Naive thymus-derived CD8-positive, alpha-beta T cell (primary cell): ENCODE measurements around the gene RAD51B. TPM values are rescaled to one million over a fixed set of nuclear protein-coding genes. Genes with fewer than 3 reads are reported as not detected.

Source experiments
- ATAC-seq, 2 donors: fragments of 150-1000 bp; cut with Tn5 transposase in 1 of 2; sonication (Bioruptor Pico), chemical (Tn5 transposase) in 1 of 2; 1 replicate in 1 of 2; 2 replicates in 1 of 2; pipeline ENCODE4 v1.10.0; 2021; ENCODE audit warnings: mild to moderate bottlenecking in 2 of 2, moderate library complexity in 2 of 2
- POLR2A ChIA-PET: fragments of 350-600 bp; sonication (Branson Sonifier 250); formaldehyde crosslinking; loops from one replicate; lab custom pipeline; 2021; ENCODE audit warnings: antibody characterized with exemption; lab: Charles Lee
- DNase-seq, 10 donors: peaks; one replicate each; pipeline versions ENCODE4 v3.0.0 to v3.0.0-alpha.2; 2020 to 2022
- H3K27ac Mint-ChIP-seq, 10 donors: one replicate each; pipeline ENCODE4 v1.8.0; 2020 to 2022; ENCODE audit warnings: mild to moderate bottlenecking in 10 of 10, mixed read lengths in 10 of 10, moderate library complexity in 4 of 10, inconsistent platforms in 1 of 10
- H3K27me3 Mint-ChIP-seq, 5 donors: one replicate each; pipeline ENCODE4 v1.8.0; 2021 to 2022; ENCODE audit warnings: mixed read lengths in 5 of 5
- H3K36me3 Mint-ChIP-seq, 3 donors: one replicate each; pipeline ENCODE4 v1.8.0; 2020 to 2022; ENCODE audit warnings: mixed read lengths in 3 of 3, mild to moderate bottlenecking in 2 of 3, inconsistent platforms in 1 of 3
- H3K4me1 Mint-ChIP-seq, 4 donors: one replicate each; pipeline ENCODE4 v1.8.0; 2021 to 2022; ENCODE audit warnings: mixed read lengths in 4 of 4
- H3K4me3 Mint-ChIP-seq, 10 donors: one replicate each; pipeline ENCODE4 v1.8.0; 2020 to 2022; ENCODE audit warnings: mild to moderate bottlenecking in 10 of 10, mixed read lengths in 10 of 10, moderate library complexity in 6 of 10, inconsistent platforms in 1 of 10
- H3K9me3 Mint-ChIP-seq, 9 donors: one replicate each; pipeline ENCODE4 v1.8.0; 2020 to 2022; ENCODE audit warnings: mixed read lengths in 9 of 9, mild to moderate bottlenecking in 3 of 9, inconsistent platforms in 1 of 9, moderate library complexity in 1 of 9
- polyA plus RNA-seq, 3 donors: library from polyadenylated mRNA; unstranded; fragments of 300-500 nt; fragmentation: Illumina TruSeq; gene quantifications; one replicate each; pipeline ENCODE4 v1.2.3, GENCODE V29; 2021
- total RNA-seq, 8 experiments: library from RNA in 2 of 8; stranded (reverse) in 2 of 8; gene quantifications; one replicate each; pipeline ENCODE4 v1.2.3 and lab custom pipeline; 2021 to 2026

Gene RAD51B
- total and polyA plus RNA-seq, 5 experiments from 2014 or later: 15.1 to 30.0 (median 26.4) TPM

DNA sequence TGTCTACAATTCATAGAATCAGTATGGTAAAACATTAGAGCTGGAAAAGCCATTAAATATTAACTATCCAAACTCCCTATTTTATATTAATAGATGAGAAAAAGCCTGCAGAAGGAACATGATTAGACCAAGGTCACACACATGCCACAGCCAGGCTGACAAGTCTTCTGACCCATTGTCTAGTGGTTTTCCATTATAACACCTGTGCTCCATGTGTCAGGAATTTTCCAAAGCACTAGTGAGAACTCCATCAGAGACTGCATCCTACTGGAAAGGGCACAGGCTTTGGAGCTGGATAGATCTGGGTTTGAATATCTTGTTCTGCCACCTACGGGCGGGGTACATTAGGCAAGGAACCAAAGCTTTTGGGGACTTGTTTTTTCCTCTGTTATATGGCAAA is 325.5 kb downstream of the RAD51B start:
- POLR2A ChIA-PET: no interaction called here
- no peaks in the 10 kb centered on the region for H3K27me3 Mint-ChIP-seq
- DNase-seq (no peak), ATAC-seq (no peak)
- peaks cover 0 to 23% (median 20%) of the 10 kb centered on the region in 3 donors for H3K36me3 Mint-ChIP-seq
- peaks cover 0 to 21% (median 9%) of the 10 kb centered on the region in 9 donors for H3K9me3 Mint-ChIP-seq
- no peak overlapping the region for H3K4me3 Mint-ChIP-seq
- H3K27ac Mint-ChIP-seq: no peak overlapping the region
- H3K4me1 Mint-ChIP-seq: peaks cover 14 to 26% (median 19%) of the 10 kb centered on the region in 4 donors

DNA sequence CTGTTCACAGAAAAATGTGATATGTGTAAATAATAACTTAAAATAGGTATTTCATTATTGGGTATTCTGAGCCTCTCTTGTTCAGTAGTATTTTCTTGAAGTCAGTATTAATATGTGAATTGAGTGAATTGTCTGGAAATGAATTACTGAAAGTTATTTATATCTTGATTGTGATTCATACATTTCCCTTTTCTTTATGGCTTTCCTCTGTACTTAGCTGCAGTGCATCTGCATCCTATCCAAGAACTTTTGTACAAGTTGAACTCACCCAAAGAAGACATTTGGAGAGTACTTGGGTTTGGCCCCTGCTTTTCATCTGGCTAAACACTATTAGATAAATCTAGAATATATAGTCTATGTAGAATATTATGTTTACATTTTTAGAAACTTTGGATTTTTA is 326.0 kb downstream of the RAD51B start:
- H3K36me3 Mint-ChIP-seq: peaks cover 0 to 25% (median 20%) of the 10 kb centered on the region in 3 donors
- DNase-seq (no peak), ATAC-seq (no peak)
- peaks cover 14 to 26% (median 19%) of the 10 kb centered on the region in 4 donors for H3K4me1 Mint-ChIP-seq
- H3K27ac Mint-ChIP-seq: no peak overlapping the region
- no peak overlapping the region for H3K4me3 Mint-ChIP-seq
- no peaks in the 10 kb centered on the region for H3K27me3 Mint-ChIP-seq
- peaks cover 0 to 25% (median 12%) of the 10 kb centered on the region in 9 donors for H3K9me3 Mint-ChIP-seq
- POLR2A ChIA-PET: no interaction called here

DNA sequence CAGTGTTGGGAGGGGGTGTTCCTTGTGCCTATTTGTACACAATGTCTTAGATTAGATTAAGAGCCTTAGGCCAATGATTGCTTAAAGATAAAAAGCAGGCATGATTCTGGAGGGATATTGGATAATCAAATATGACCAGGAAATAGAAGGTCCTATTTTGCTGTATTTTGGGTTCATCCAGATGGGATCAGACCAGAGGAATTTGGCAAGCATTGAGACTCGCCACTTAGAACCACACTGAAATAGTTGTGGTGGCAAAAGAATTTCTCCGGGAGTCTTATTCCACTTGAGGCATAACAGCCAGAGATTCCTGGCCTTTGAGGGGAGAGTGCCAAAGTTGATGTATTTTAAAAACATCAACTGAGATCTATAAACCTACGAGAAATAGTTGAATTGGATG is 327.2 kb downstream of the RAD51B start:
- no peak overlapping the region for H3K4me3 Mint-ChIP-seq
- peaks cover 0 to 31% (median 28%) of the 10 kb centered on the region in 3 donors for H3K36me3 Mint-ChIP-seq
- peaks cover 13 to 21% (median 18%) of the 10 kb centered on the region in 4 donors for H3K4me1 Mint-ChIP-seq
- H3K27me3 Mint-ChIP-seq: no peaks in the 10 kb centered on the region
- no peak overlapping the region for H3K27ac Mint-ChIP-seq
- DNase-seq (no peak), ATAC-seq (no peak)
- POLR2A ChIA-PET: no interaction called here
- H3K9me3 Mint-ChIP-seq: peaks cover 0 to 35% (median 17%) of the 10 kb centered on the region in 9 donors

DNA sequence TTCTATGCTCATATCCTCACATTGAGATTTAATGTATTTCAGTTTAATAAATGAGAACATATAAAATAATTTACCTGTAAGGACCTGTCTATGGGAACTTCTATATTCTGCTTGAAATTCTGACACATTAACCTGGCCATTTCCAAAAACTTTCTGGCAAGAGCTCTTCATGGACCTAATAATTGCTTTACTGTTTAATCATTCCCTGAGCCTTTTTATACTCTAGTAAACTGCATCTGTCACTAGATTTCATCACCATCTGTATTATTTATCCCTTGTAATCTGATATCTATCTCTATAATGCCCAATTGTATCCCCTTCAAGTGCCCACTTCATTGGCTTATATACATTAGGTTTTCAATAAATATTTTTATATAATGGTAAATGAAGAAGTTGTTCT is 327.7 kb downstream of the RAD51B start:
- DNase-seq: no peak
- H3K27ac Mint-ChIP-seq: no peak overlapping the region
- peaks cover 13 to 19% (median 17%) of the 10 kb centered on the region in 4 donors for H3K4me1 Mint-ChIP-seq
- no peak overlapping the region for H3K4me3 Mint-ChIP-seq
- no peaks in the 10 kb centered on the region for H3K27me3 Mint-ChIP-seq
- no peak for ATAC-seq
- peaks cover 0 to 34% (median 30%) of the 10 kb centered on the region in 3 donors for H3K36me3 Mint-ChIP-seq
- POLR2A ChIA-PET: no interaction called here
- H3K9me3 Mint-ChIP-seq: peaks cover 0 to 38% (median 19%) of the 10 kb centered on the region in 9 donors

DNA sequence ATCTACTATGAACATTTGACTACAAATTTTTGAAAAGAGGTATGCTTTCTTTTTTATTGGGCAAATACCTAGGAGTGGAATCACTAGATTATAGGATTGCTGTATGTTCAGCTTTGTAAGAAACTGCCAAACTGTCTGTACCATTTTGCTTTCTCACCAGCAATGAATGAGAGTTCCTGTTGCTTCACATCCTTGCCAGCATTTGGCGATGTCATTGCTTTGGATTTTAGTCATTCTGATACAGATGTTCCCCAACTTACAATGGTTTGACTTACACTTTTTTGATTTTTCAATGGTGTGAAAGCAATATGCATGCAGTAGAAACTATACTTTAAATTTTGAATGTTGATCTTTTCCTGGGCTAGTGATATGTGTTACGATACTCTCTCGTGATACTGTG is 328.7 kb downstream of the RAD51B start:
- Mint-ChIP-seq H3K27me3 (no peaks in the 10 kb centered on the region), H3K4me3 (no peak overlapping the region), H3K36me3 (peaks cover 4 to 37% (median 35%) of the 10 kb centered on the region in 3 donors), H3K27ac (no peak overlapping the region), H3K4me1 (peaks cover 11 to 13% (median 12%) of the 10 kb centered on the region in 4 donors), H3K9me3 (peaks cover 0 to 43% (median 21%) of the 10 kb centered on the region in 9 donors)
- no peak for ATAC-seq
- POLR2A ChIA-PET: no interaction called here
- no peak for DNase-seq

DNA sequence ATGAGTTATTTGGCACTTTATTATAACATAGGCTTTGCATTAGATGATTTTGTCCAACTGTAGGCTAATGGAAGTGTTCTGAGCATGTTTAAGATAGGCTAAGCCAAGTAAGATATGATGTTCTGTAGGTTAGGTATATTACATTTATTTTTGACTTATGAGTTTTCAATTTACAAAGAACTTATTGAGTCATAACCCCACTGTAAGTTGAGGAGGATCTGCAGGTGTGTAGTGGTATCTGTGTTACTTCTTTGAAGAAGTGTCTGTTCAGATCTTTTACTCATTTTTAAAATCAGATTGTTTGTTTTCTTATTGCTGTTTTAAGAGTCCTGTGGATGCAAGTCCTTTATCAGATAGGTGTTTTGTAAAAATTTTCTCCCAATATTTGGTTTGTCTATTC is 329.2 kb downstream of the RAD51B start:
- Mint-ChIP-seq H3K4me3 (no peak overlapping the region), H3K36me3 (peaks cover 5 to 40% (median 40%) of the 10 kb centered on the region in 3 donors), H3K9me3 (peaks cover 0 to 43% (median 21%) of the 10 kb centered on the region in 9 donors), H3K4me1 (peaks cover 6 to 8% (median 7%) of the 10 kb centered on the region in 4 donors), H3K27ac (no peak overlapping the region), H3K27me3 (no peaks in the 10 kb centered on the region)
- DNase-seq (no peak), ATAC-seq (no peak)
- POLR2A ChIA-PET: no interaction called here

DNA sequence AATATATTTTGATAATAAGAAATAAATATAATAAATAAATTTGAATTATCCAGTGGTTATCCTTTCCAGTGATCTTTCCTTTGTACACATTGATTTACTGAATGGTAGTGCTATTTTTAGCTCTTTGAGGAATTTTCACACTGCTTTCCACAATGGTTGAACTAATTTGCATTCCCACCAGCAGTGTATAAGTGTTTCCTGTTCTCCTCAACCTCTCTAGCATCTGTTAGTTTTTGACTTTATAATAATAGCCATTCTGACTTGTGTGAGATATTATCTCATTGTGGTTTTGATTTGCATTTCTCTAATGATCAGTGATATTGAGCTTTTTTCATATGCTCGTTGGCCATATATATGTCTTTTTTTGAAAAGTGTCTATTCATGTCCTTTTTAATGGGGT is 333.7 kb downstream of the RAD51B start:
- DNase-seq (no peak), ATAC-seq (no peak)
- no peak overlapping the region for H3K4me3 Mint-ChIP-seq
- peaks cover 8 to 39% (median 38%) of the 10 kb centered on the region in 3 donors for H3K36me3 Mint-ChIP-seq
- H3K9me3 Mint-ChIP-seq: peaks cover 0 to 44% (median 31%) of the 10 kb centered on the region in 9 donors
- H3K27ac Mint-ChIP-seq: no peak overlapping the region
- no peaks in the 10 kb centered on the region for H3K4me1 Mint-ChIP-seq
- no peaks in the 10 kb centered on the region for H3K27me3 Mint-ChIP-seq
- POLR2A ChIA-PET: no interaction called here

DNA sequence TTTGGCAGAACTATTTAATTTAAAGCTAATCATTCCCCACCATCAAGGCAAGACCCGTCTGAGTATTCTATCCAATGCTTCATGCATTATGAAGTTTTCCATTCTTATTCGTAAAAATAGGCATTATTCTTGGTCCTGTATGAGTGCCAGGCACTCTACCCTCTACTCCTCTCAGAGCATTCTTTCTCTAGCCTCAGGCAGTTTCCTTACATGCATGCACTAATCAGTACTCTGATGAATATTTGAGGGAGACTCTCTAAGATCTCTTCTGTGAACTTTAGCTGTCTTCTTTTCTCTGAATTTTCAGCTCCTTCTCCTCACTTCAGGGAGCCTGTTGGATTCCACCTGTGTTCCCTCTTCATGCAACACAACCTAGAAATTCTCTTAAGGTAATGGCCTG is 334.7 kb downstream of the RAD51B start:
- POLR2A ChIA-PET: no interaction called here

DNA sequence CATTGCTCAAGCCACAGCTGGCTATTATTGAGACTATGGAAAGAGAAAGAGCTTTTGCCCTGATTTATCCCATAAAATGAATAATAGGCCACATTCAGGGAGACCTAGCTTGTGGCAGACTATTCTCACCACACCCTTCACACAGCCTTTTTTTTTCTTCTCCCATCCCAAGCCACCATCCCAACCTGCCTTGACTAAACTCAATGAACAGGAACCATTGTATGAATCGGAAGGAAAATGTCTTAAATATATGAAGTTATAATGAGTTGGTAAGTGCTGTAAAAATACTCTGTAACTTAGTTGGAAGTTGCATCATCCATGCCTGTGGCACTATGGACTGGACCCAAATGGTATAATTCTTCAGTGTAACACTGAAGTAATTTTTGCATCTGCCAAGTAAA is 338.4 kb downstream of the RAD51B start:
- peaks cover 5 to 19% (median 15%) of the 10 kb centered on the region in 3 donors for H3K36me3 Mint-ChIP-seq
- DNase-seq (no peak), ATAC-seq (no peak)
- no peak overlapping the region for H3K4me3 Mint-ChIP-seq
- no peaks in the 10 kb centered on the region for H3K4me1 Mint-ChIP-seq
- H3K27me3 Mint-ChIP-seq: no peaks in the 10 kb centered on the region
- POLR2A ChIA-PET: no interaction called here
- peaks cover 0 to 18% (median 6%) of the 10 kb centered on the region in 9 donors for H3K9me3 Mint-ChIP-seq
- no peak overlapping the region for H3K27ac Mint-ChIP-seq

More for the DNA sequence above, 334.7 kb downstream of the RAD51B start:
- H3K9me3 Mint-ChIP-seq: peaks cover 0 to 44% (median 24%) of the 10 kb centered on the region in 9 donors
- no peak for ATAC-seq
- no peak overlapping the region for H3K27ac Mint-ChIP-seq
- H3K36me3 Mint-ChIP-seq: peaks cover 8 to 31% (median 31%) of the 10 kb centered on the region in 3 donors
- no peaks in the 10 kb centered on the region for H3K27me3 Mint-ChIP-seq
- H3K4me1 Mint-ChIP-seq: no peaks in the 10 kb centered on the region
- no peak overlapping the region for H3K4me3 Mint-ChIP-seq
- no peak for DNase-seq

DNA sequence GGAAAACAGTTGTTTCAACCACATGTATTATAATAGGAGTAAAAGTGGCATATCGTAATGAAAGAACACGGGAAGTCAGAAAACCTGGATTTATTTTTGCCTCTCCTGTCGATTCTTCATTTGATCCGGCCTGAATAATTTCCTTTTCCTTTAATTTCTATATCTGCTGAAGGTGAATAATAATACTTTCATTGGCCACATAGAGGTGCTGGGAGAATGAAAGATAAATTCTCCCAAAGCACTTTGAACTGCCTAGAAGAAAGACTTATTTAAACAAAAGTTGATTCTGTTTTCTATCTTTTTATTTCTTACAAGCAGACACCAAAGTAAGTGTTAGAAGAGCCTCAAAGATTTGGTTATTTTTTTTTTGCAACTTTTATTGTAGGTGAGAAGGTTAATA is 339.1 kb downstream of the RAD51B start:
- Mint-ChIP-seq H3K9me3 (peaks cover 0 to 11% (median 6%) of the 10 kb centered on the region in 9 donors), H3K27ac (no peak overlapping the region), H3K4me3 (no peak overlapping the region), H3K36me3 (peaks cover 3 to 15% (median 10%) of the 10 kb centered on the region in 3 donors), H3K27me3 (no peaks in the 10 kb centered on the region), H3K4me1 (no peaks in the 10 kb centered on the region)
- ATAC-seq: no peak
- POLR2A ChIA-PET: no interaction called here
- no peak for DNase-seq

DNA sequence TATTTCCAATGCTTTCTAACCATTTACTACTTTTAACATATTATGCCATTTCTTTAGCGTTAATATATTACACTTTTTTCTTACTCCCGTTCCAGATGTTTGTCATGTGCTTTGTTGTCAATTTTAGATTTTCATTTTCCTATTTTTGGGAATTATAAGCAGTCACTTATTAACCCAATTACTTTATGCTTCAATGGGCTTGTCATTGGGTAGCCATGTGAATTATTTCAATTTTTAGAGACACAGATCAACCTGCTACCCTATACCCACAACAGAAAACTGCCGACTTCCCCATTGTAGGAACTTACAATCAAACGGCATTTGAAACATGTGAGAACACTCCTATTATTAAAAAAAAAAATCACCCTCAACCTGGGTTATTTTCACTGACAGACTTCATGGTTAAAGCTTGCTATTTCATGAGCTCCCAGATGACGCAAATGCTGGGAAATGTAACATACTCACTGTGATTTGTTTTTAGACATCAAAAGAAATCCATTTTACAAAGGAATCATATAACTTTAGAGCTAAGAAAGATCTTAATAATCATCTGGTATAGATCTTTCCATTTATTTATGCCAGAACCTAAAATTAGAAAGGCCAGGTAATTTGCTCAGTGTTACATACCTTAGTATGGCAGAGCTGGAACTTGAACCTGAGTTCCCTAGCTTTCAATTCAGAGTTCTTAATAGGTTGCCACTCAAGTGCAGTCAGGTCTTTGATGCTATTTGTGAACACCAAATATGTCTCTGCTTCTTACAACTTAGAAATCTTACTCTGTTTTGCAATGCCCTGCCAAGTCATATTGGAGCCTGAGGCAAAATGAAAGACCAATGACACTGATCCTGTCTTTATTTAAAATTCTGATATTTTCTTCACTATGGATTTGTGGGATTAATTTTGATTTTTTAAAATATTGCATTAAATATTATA is 340.4 kb downstream of the RAD51B start:
- ATAC-seq (no peak), DNase-seq (no peak)
- no peak overlapping the region for H3K4me3 Mint-ChIP-seq
- H3K9me3 Mint-ChIP-seq: peaks cover 0 to under 1% (median 0%) of the 10 kb centered on the region in 9 donors
- no peaks in the 10 kb centered on the region for H3K4me1 Mint-ChIP-seq
- POLR2A ChIA-PET: no interaction called here
- H3K27me3 Mint-ChIP-seq: no peaks in the 10 kb centered on the region
- peaks cover 0 to 3% (median 2%) of the 10 kb centered on the region in 3 donors for H3K36me3 Mint-ChIP-seq
- no peak overlapping the region for H3K27ac Mint-ChIP-seq

DNA sequence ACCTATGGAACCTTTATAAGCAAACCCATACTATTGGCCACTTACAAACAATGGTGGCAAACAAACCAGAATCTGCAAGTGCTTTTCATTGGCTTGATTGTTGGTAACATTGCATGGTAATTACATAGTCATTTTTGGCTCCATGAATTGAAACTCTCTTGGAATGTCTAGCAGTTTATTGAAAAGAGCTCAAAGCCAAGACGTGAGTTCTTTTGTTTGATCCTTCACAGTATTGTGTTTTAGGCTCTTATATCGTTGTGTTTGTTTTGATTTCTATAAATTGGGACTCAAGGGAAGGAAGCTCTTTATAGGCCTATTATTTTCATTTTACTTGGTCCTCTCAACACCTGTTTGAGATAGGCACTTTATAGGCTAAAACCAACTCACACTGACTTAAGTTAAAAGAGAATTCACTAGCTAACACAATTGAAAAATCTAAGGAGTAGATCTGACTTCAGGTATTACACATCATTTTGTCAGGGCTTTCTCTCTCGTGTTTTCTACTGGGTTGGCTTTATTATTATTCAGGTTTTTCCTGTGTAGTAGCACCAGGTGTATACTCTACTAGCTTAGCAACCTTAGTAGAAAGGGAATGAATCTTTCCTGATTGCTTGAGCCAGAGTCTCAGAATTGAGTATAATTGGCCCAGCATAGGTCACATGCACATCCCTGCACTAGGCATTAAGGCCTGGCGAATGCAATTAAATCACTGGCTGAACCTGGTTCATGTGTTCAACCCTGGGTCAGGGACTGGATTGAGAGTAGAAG is 341.4 kb downstream of the RAD51B start:
- H3K27ac Mint-ChIP-seq: no peak overlapping the region
- no peaks in the 10 kb centered on the region for H3K4me1 Mint-ChIP-seq
- ATAC-seq (no peak), DNase-seq (no peak)
- peaks cover 0 to 3% (median 2%) of the 10 kb centered on the region in 3 donors for H3K36me3 Mint-ChIP-seq
- H3K27me3 Mint-ChIP-seq: no peaks in the 10 kb centered on the region
- no peaks in the 10 kb centered on the region for H3K9me3 Mint-ChIP-seq
- POLR2A ChIA-PET: no interaction called here
- no peak overlapping the region for H3K4me3 Mint-ChIP-seq

DNA sequence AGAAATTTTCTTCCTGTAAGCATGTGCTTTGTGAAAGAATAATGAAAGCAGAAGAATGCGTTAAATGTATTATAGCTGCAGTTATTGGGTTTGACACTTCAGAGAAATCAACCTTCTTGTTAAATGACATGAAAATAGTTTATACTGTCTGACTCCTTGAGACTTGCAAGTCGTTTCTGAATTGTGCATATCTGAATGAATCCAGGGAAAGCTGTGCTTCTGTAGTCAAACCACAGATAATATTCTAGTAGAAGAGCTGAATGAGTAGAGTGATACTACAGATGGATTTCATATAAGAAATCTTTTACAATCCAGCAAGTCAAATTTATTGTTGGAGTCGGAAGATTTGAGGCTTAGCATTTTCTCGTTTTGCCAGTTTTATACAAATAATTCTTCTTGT is 343.3 kb downstream of the RAD51B start:
- DNase-seq: no peak
- H3K36me3 Mint-ChIP-seq: peaks cover 0 to 2% (median under 1%) of the 10 kb centered on the region in 3 donors
- POLR2A ChIA-PET: no interaction called here
- no peaks in the 10 kb centered on the region for H3K9me3 Mint-ChIP-seq
- H3K4me3 Mint-ChIP-seq: no peak overlapping the region
- H3K4me1 Mint-ChIP-seq: no peaks in the 10 kb centered on the region
- no peak for ATAC-seq
- H3K27me3 Mint-ChIP-seq: no peaks in the 10 kb centered on the region
- no peak overlapping the region for H3K27ac Mint-ChIP-seq
